H1 (cell line): ENCODE data around the gene AFG1L. TPM values are rescaled to one million over a fixed set of nuclear protein-coding genes. Genes with fewer than 3 reads are reported as not detected.

Source experiments
- CTCF ChIA-PET: fragments of 300-600 bp; sonication (Branson Sonifier 250); formaldehyde crosslinking; loops from one replicate; lab custom pipeline; 2021; ENCODE audit not compliant: partially characterized antibody; lab: Charles Lee
- POLR2A ChIA-PET: fragments of 300-600 bp; sonication (Branson Sonifier 250); formaldehyde crosslinking; loops from one replicate; lab custom pipeline; 2021; ENCODE audit warnings: inconsistent platforms; ENCODE audit not compliant: partially characterized antibody; lab: Charles Lee
- DNase-seq, 2 experiments: peaks; one replicate each; pipeline versions ENCODE4 v3.0.0 to v3.0.0-alpha.2; 2010 to 2022; ENCODE audit warnings: low spot score in 2 of 2, low read depth in 1 of 2, mixed read lengths in 1 of 2
- FAIRE-seq: peaks from 2 replicates; lab custom pipeline; 2011; peaks lifted over from hg19 to GRCh38; lab: Jason Lieb, UNC
- H2AFZ ChIP-seq: 2 replicates; pipeline ENCODE4 v1.8.1; 2012; ENCODE audit warnings: low read length, inconsistent platforms
- H2AK5ac ChIP-seq: 2 replicates; pipeline ENCODE4 v1.6.1; 2013; ENCODE audit warnings: low read depth, low read length
- H2BK120ac ChIP-seq: replicated peaks from 2 replicates; pipeline ENCODE3; 2013; ENCODE audit warnings: low read depth, low read length, inconsistent platforms
- H2BK12ac ChIP-seq: 2 replicates; pipeline ENCODE4 v1.6.1; 2013; ENCODE audit warnings: low read depth, low read length
- H2BK15ac ChIP-seq: 2 replicates; pipeline ENCODE4 v1.6.1; 2013; ENCODE audit warnings: low read length
- H2BK20ac ChIP-seq: 2 replicates; pipeline ENCODE4 v1.6.1; 2013; ENCODE audit warnings: low read length
- H2BK5ac ChIP-seq: 2 replicates; pipeline ENCODE4 v1.6.1; 2013; ENCODE audit warnings: low read depth, low read length
- H3K14ac ChIP-seq: 2 replicates; pipeline ENCODE4 v1.6.1; 2013; ENCODE audit warnings: inconsistent platforms; ENCODE audit not compliant: insufficient read length
- H3K18ac ChIP-seq: 2 replicates; pipeline ENCODE4 v1.6.1; 2013; ENCODE audit warnings: low read length; ENCODE audit errors: extremely low read depth
- H3K23ac ChIP-seq: 2 replicates; pipeline ENCODE4 v1.6.1; 2013; ENCODE audit warnings: inconsistent platforms; ENCODE audit not compliant: insufficient read length
- H3K23me2 ChIP-seq: 2 replicates; pipeline ENCODE4 v1.6.1; 2013; ENCODE audit warnings: low read depth, low read length
- H3K27ac ChIP-seq: 2 replicates; pipeline ENCODE4 v1.6.1; 2011; ENCODE audit warnings: low read depth, low read length, inconsistent platforms
- H3K27me3 ChIP-seq, 4 experiments: replicated peaks in 1 of 4; 1 replicate in 1 of 4; 2 replicates in 3 of 4; pipeline versions ENCODE4 v1.6.1 to v1.8.1; 2011 to 2013; ENCODE audit warnings: low read length in 3 of 4, mild to moderate bottlenecking in 3 of 4, inconsistent platforms in 2 of 4, mixed read lengths in 2 of 4, moderate library complexity in 1 of 4; ENCODE audit not compliant: control insufficient read depth in 3 of 4, insufficient read depth in 3 of 4; ENCODE audit errors: extremely low read depth in 1 of 4
- H3K36me3 ChIP-seq, 4 experiments: 2 replicates each; pipeline versions ENCODE4 v1.6.1 to v1.8.1; 2011 to 2013; ENCODE audit warnings: mild to moderate bottlenecking in 4 of 4, low read length in 3 of 4, moderate library complexity in 2 of 4, control low read depth in 1 of 4, inconsistent platforms in 1 of 4; ENCODE audit not compliant: insufficient read depth in 4 of 4, control insufficient read depth in 2 of 4
- H3K4ac ChIP-seq: replicated peaks from 2 replicates; pipeline ENCODE3; 2013; ENCODE audit warnings: low read length, low read depth, mixed read lengths, inconsistent platforms; ENCODE audit not compliant: insufficient read length
- H3K4me1 ChIP-seq, 4 experiments: replicated peaks in 1 of 4; 1 replicate in 1 of 4; 2 replicates in 3 of 4; pipeline versions ENCODE4 v1.6.1 to v1.8.1; 2011 to 2013; ENCODE audit warnings: low read length in 3 of 4, inconsistent platforms in 2 of 4, mixed read lengths in 1 of 4; ENCODE audit not compliant: insufficient read depth in 4 of 4, control insufficient read depth in 3 of 4
- H3K4me2 ChIP-seq, 2 experiments: 2 replicates each; pipeline versions ENCODE4 v1.6.1 to v1.8.1; 2011 to 2013; ENCODE audit warnings: low read depth in 2 of 2, low read length in 2 of 2, control low read depth in 1 of 2, inconsistent platforms in 1 of 2, mild to moderate bottlenecking in 1 of 2; ENCODE audit not compliant: insufficient read depth in 1 of 2
- H3K4me3 ChIP-seq, 4 experiments: fragments of 200-600, 300-600 bp in 1 of 4; sonication (generic), shearing (Covaris generic), sonication (Bioruptor Twin) in 1 of 4; 2 replicates each; pipeline versions ENCODE4 v1.5.1 to v1.8.1; 2011 to 2016; ENCODE audit warnings: low read length in 4 of 4, low read depth in 3 of 4, control low read depth in 2 of 4, inconsistent platforms in 2 of 4, mild to moderate bottlenecking in 2 of 4, mixed read lengths in 1 of 4, moderate library complexity in 1 of 4; ENCODE audit not compliant: insufficient read depth in 2 of 4; ENCODE audit errors: extremely low read depth in 1 of 4
- H3K56ac ChIP-seq: replicated peaks from 2 replicates; pipeline ENCODE3; 2013; ENCODE audit warnings: low read depth, mild to moderate bottlenecking, mixed read lengths, low read length, inconsistent platforms; ENCODE audit not compliant: insufficient read length
- H3K79me1 ChIP-seq: 2 replicates; pipeline ENCODE4 v1.6.1; 2013; ENCODE audit warnings: low read depth, low read length, control low read depth
- H3K79me2 ChIP-seq, 2 experiments: 2 replicates each; pipeline versions ENCODE4 v1.6.1 to v1.8.1; 2012 to 2013; ENCODE audit warnings: low read length in 2 of 2, mild to moderate bottlenecking in 2 of 2, inconsistent platforms in 1 of 2; ENCODE audit not compliant: insufficient read depth in 2 of 2, control insufficient read depth in 1 of 2
- H3K9ac ChIP-seq, 4 experiments: replicated peaks in 1 of 4; 1 replicate in 1 of 4; 2 replicates in 3 of 4; pipeline versions ENCODE4 v1.6.1 to v1.8.1; 2011 to 2013; ENCODE audit warnings: low read depth in 3 of 4, low read length in 3 of 4, control low read depth in 2 of 4, mild to moderate bottlenecking in 2 of 4, moderate library complexity in 2 of 4, inconsistent platforms in 1 of 4; ENCODE audit errors: extremely low read depth in 1 of 4
- H3K9me3 ChIP-seq, 2 experiments: 2 replicates each; pipeline versions ENCODE4 v1.6.1 to v1.8.1; 2012 to 2013; ENCODE audit warnings: mild to moderate bottlenecking in 2 of 2, moderate library complexity in 2 of 2, control low read depth in 1 of 2, inconsistent platforms in 1 of 2, low read depth in 1 of 2, low read length in 1 of 2, mixed read lengths in 1 of 2; ENCODE audit not compliant: insufficient read depth in 2 of 2
- H4K20me1 ChIP-seq, 2 experiments: replicated peaks in 1 of 2; 2 replicates each; pipeline versions ENCODE3 to v1.8.1; 2011 to 2013; ENCODE audit warnings: inconsistent platforms in 2 of 2, low read length in 2 of 2, mild to moderate bottlenecking in 1 of 2; ENCODE audit not compliant: insufficient read depth in 2 of 2, control insufficient read depth in 1 of 2
- H4K5ac ChIP-seq: 2 replicates; pipeline ENCODE4 v1.6.1; 2013; ENCODE audit warnings: low read length, low read depth, mixed read lengths, inconsistent platforms; ENCODE audit not compliant: insufficient read length
- H4K8ac ChIP-seq: 2 replicates; pipeline ENCODE4 v1.8.0; 2013; ENCODE audit warnings: mild to moderate bottlenecking, moderate library complexity, low read length, inconsistent platforms; ENCODE audit not compliant: insufficient read depth; ENCODE audit errors: extremely low read depth
- H4K91ac ChIP-seq: replicated peaks from 2 replicates; pipeline ENCODE3; 2013; ENCODE audit warnings: low read length, mixed read lengths, inconsistent platforms; ENCODE audit not compliant: insufficient read length
- ATF3 ChIP-seq: IDR thresholded peaks from 2 replicates; pipeline ENCODE4 v1.6.1; 2011; ENCODE audit warnings: low read depth, mild to moderate bottlenecking, low read length; ENCODE audit not compliant: insufficient read depth
- BCL11A ChIP-seq, 2 experiments: IDR thresholded peaks; one replicate each; pipeline ENCODE4 v1.6.1; 2011; ENCODE audit warnings: low read depth in 2 of 2, low read length in 2 of 2, mild to moderate bottlenecking in 2 of 2
- CEBPB ChIP-seq: IDR thresholded peaks from 2 replicates; pipeline ENCODE4 v1.6.1; 2012; ENCODE audit warnings: low read depth, low read length
- YY1 ChIP-seq: IDR thresholded peaks from 2 replicates; pipeline ENCODE4 v1.6.1; 2011; ENCODE audit warnings: low read depth, mild to moderate bottlenecking, low read length
- WGBS, 2 experiments: shearing (Covaris generic) in 1 of 2; methylation state at CpG; one replicate each; pipeline versions ENCODE4 v1.1.6 to v1.1.7; 2013 to 2015; ENCODE audit warnings: low lambda C conversion rate in 2 of 2, mixed read lengths in 2 of 2, inconsistent platforms in 1 of 2, low coverage in 1 of 2, missing lambda C conversion rate in 1 of 2; ENCODE audit not compliant: insufficient replicate concordance in 2 of 2, insufficient coverage in 1 of 2, insufficient read length in 1 of 2; ENCODE audit errors: extremely low coverage in 1 of 2, missing lambda C conversion rate in 1 of 2; 5-methylcytosine and 5-hydroxymethylcytosine counted together
- polyA plus RNA-seq, 7 experiments: library from polyadenylated mRNA; depleted of rRNA in 3 of 7; stranded (reverse) in 5 of 7; unstranded in 2 of 7; fragments of >200 nt in 5 of 7; fragments of 200-250 nt in 2 of 7; gene quantifications; 1 replicate in 5 of 7; 2 replicates in 1 of 7; 4 replicates in 1 of 7; pipeline versions ENCODE4 v1.2.1 to v1.2.3, GENCODE V29; 2011 to 2013; ENCODE audit warnings: missing spikeins in 2 of 7, mixed read lengths in 2 of 7
- total RNA-seq: library from RNA; stranded (reverse); fragmentation: NEBNext Ultra II Directional; extraction: Animal tissue kit (Norgen Biotek cat#: 25700); gene quantifications from 2 replicates; pipeline ENCODE4 v1.2.1, GENCODE V29; 2021

Gene AFG1L
- total and polyA plus RNA-seq, 2 of the 8 experiments (the other 6 are each of a cell fraction or from before 2014, with no cell fraction given) = 0.98 to 5.7 TPM

DNA sequence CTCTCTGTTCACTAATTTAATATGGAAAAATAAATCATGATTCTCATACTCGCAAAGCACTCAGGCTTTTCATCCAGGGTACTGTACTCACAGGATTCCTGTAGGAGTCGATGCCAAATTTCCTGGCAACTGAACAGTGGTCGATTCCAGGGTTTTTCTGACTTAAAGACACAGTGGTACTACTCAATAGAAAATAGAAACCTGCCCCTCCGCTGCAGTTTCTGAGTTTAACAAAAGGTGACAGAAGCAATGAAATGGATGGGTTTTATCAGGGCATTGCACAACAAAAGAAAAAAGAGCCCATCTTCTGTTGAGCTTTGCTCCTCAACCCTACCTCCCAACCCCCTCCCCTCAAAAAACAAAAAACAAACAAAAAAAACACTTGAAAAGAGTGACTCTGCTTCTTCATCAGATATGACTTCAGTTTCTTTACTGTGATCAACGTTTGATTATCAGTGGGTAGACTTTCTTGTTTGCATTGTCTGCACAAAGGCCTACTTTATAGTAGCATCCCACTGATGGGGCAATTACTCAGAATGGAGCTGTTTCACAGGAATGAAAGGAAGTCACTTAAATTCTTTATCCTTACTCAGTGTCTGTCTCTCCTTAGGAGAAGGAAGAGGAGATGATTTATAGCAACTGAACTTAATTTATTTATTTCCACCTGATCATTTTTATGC, 169.7 kb downstream of the AFG1L start:
- Histone ChIP-seq H2BK20ac (no peak overlapping the region), H3K9ac (no peak overlapping the region), H3K27me3 (no peaks in the 10 kb centered on the region), H3K56ac (no peak overlapping the region), H3K14ac (no peak overlapping the region), H3K79me1 (no peaks in the 10 kb centered on the region), H4K5ac (no peak overlapping the region), H4K8ac (no peak overlapping the region), H3K4me3 (no peak overlapping the region), H3K4me1 (0 out of 7 replicates have a peak, but pooled peaks cover 0 to 3% (median 0%) of the 10 kb centered on the region in 4 experiments), H2BK5ac (no peak overlapping the region), H3K79me2 (no peaks in the 10 kb centered on the region), H2AK5ac (no peak overlapping the region), H4K20me1 (no peaks in the 10 kb centered on the region), H3K27ac (no peak overlapping the region), H3K23me2 (no peaks in the 10 kb centered on the region), H3K9me3 (no peaks in the 10 kb centered on the region), H2AFZ (no peak overlapping the region), H3K4me2 (no peak overlapping the region), H3K36me3 (no peaks in the 10 kb centered on the region), H4K91ac (no peak overlapping the region), H3K23ac (no peak overlapping the region), H2BK12ac (no peak overlapping the region), H3K18ac (no peak overlapping the region), H2BK120ac (no peak overlapping the region), H2BK15ac (no peak overlapping the region), H3K4ac (no peak overlapping the region)
- no peak for TF ChIP-seq BCL11A (IDR thresholded peaks at IDR 0.05; ENCODE audit: low read depth in 2 of 2, low read length in 2 of 2)
- 0 out of 2 replicates have a peak, but pooled peaks have one; percentile 37 for TF ChIP-seq CEBPB
- TF ChIP-seq YY1 = no peak
- no peak for TF ChIP-seq ATF3
- FAIRE-seq (no peak), DNase-seq (no peak)
- ChIA-PET POLR2A (interaction anchor here (0.6 kb wide), 1 partner anchor 12 kb away, joined by 3 read pairs; no protein-coding TSS in a partner anchor), CTCF (interaction anchor here (1.6 kb wide), 1 partner anchor 28 kb away, joined by 3 read pairs; no protein-coding TSS in a partner anchor)
- 80% methylated on average over 5 of the region's 5 CpGs; no CpG with 5 or more reads in 1 of the 2 experiments for WGBS, 2 experiments
